ENCODE data around the gene ST6GALNAC3.
"Not testable (repeated sequence)": the region's sequence is repeated elsewhere in the genome, so short reads cannot be mapped to it uniquely, and the experiment has no call there.

ST6GALNAC3 gene

GRCh38 chr1:76340056-76340455 lies 265.5 kb downstream of the ST6GALNAC3 start:
- H3K56ac ChIP-seq (ENCODE audit: low read length): no peak overlapping the region
- no peak overlapping the region for H3K23ac ChIP-seq (ENCODE audit: low read length)
- no peak overlapping the region for H3K4ac ChIP-seq (ENCODE audit: low read depth, low read length)
- H3K27ac ChIP-seq (ENCODE audit: low read depth, low read length): no peak overlapping the region
- H3K36me3 ChIP-seq (ENCODE audit: control insufficient read depth, insufficient read depth, low read length): no peaks in the 10 kb centered on the region
- H3K4me1 ChIP-seq (ENCODE audit: control insufficient read depth, low read depth, low read length): no peaks in the 10 kb centered on the region
- no peak overlapping the region for H3K9ac ChIP-seq (ENCODE audit: low read length)
- no peak for DNase-seq
- no peaks in the 10 kb centered on the region for H3K79me1 ChIP-seq (ENCODE audit: low read length)
- H3K79me2 ChIP-seq (ENCODE audit: control insufficient read depth, insufficient read depth, low read length): no peaks in the 10 kb centered on the region
- no peak overlapping the region for H2AK5ac ChIP-seq (ENCODE audit: low read length)
- H3K27me3 ChIP-seq (ENCODE audit: insufficient read depth, low read length, poor library complexity): no peaks in the 10 kb centered on the region
- H3K4me2 ChIP-seq (ENCODE audit: low read length): no peak overlapping the region
- no peak overlapping the region for H4K8ac ChIP-seq (ENCODE audit: low read depth, low read length)
- no peak overlapping the region for H2BK15ac ChIP-seq (replicated peaks; ENCODE audit: low read depth)
- no peak overlapping the region for H3K4me3 ChIP-seq (ENCODE audit: low read length)
- no peak overlapping the region for H2BK120ac ChIP-seq (ENCODE audit: low read depth, low read length)
- no peak overlapping the region for H3K18ac ChIP-seq (ENCODE audit: low read length)
- WGBS (ENCODE audit: extremely low coverage, insufficient coverage, low lambda C conversion rate): no CpG with 5 or more reads among the region's 2 CpGs
- H4K5ac ChIP-seq (ENCODE audit: low read length): no peak overlapping the region
- H2BK5ac ChIP-seq (ENCODE audit: low read length): no peak overlapping the region

DNA sequence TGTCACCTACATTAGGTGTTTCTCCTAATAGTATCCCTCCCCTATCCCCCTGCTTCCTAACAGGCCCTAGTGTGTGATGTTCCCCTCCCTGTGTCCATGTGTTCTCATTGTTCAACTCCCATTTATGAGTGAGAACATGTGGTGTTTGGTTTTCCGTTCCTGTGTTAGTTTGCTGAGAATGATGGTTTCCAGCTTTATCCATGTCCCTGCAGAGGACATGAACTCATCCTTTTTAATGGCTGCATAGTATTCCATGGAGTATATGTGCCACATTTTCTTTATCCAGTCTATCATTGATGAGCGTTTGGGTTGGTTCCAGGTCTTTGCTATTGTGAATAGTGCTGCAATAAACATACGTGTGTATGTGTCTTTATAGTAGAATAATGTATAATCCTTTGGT lies 267.3 kb downstream of the ST6GALNAC3 start:
- not testable (repeated sequence) for H2AK5ac ChIP-seq (ENCODE audit: low read length); H3K79me2 ChIP-seq (ENCODE audit: control insufficient read depth, insufficient read depth, low read length); H3K4me1 ChIP-seq (ENCODE audit: control insufficient read depth, low read depth, low read length); H3K4me2 ChIP-seq (ENCODE audit: low read length); H3K23ac ChIP-seq (ENCODE audit: low read length); H3K4me3 ChIP-seq (ENCODE audit: low read length); H3K36me3 ChIP-seq (ENCODE audit: control insufficient read depth, insufficient read depth, low read length); H3K27ac ChIP-seq (ENCODE audit: low read depth, low read length); H2BK15ac ChIP-seq (replicated peaks; ENCODE audit: low read depth); H2BK120ac ChIP-seq (ENCODE audit: low read depth, low read length); H3K4ac ChIP-seq (ENCODE audit: low read depth, low read length); H3K9ac ChIP-seq (ENCODE audit: low read length); H4K8ac ChIP-seq (ENCODE audit: low read depth, low read length); H2BK5ac ChIP-seq (ENCODE audit: low read length); H3K27me3 ChIP-seq (ENCODE audit: insufficient read depth, low read length, poor library complexity); H3K56ac ChIP-seq (ENCODE audit: low read length); H4K5ac ChIP-seq (ENCODE audit: low read length); DNase-seq; H3K79me1 ChIP-seq (ENCODE audit: low read length); H3K18ac ChIP-seq (ENCODE audit: low read length)
- WGBS (ENCODE audit: extremely low coverage, insufficient coverage, low lambda C conversion rate): no CpG with 5 or more reads among the region's 3 CpGs

DNA sequence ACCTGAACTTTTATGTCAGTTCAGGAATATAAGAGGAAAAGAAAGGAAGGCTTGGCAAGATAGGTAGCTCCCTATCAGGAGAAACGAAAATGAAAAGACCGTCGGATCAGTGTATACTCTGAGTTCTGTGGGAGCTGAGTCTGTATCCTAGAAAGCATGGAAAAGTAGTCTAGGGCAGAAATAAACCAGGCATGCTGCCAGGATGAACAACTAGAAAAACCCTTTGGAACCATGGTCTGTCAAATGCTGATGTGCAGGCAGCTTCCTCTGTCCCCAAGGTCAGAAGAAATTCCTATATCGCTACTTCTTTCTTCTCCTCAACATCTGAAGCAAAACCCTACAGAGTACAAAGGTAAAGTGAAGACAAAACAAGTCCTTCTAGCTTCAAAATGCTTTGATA lies 268.8 kb downstream of the ST6GALNAC3 start:
- Histone ChIP-seq H3K56ac (ENCODE audit: low read length) (no peak overlapping the region), H3K23ac (ENCODE audit: low read length) (no peak overlapping the region), H2BK5ac (ENCODE audit: low read length) (no peak overlapping the region), H3K4me2 (ENCODE audit: low read length) (no peak overlapping the region), H3K4me1 (ENCODE audit: control insufficient read depth, low read depth, low read length) (no peaks in the 10 kb centered on the region), H3K27ac (ENCODE audit: low read depth, low read length) (no peak overlapping the region), H2BK120ac (ENCODE audit: low read depth, low read length) (no peak overlapping the region), H4K5ac (ENCODE audit: low read length) (no peak overlapping the region), H2BK15ac (replicated peaks; ENCODE audit: low read depth) (no peak overlapping the region), H4K8ac (ENCODE audit: low read depth, low read length) (no peak overlapping the region), H3K4ac (ENCODE audit: low read depth, low read length) (no peak overlapping the region), H3K4me3 (ENCODE audit: low read length) (no peak overlapping the region), H3K79me1 (ENCODE audit: low read length) (no peaks in the 10 kb centered on the region), H3K36me3 (ENCODE audit: control insufficient read depth, insufficient read depth, low read length) (no peaks in the 10 kb centered on the region), H3K18ac (ENCODE audit: low read length) (no peak overlapping the region), H2AK5ac (ENCODE audit: low read length) (no peak overlapping the region), H3K27me3 (ENCODE audit: insufficient read depth, low read length, poor library complexity) (no peaks in the 10 kb centered on the region), H3K9ac (ENCODE audit: low read length) (no peak overlapping the region), H3K79me2 (ENCODE audit: control insufficient read depth, insufficient read depth, low read length) (no peaks in the 10 kb centered on the region)
- WGBS (ENCODE audit: extremely low coverage, insufficient coverage, low lambda C conversion rate): no CpG with 5 or more reads among the region's 4 CpGs
- no peak for DNase-seq

GRCh38 chr1:76351655-76352054 lies 277.1 kb downstream of the ST6GALNAC3 start:
- Histone ChIP-seq H3K4ac (ENCODE audit: low read depth, low read length) (no peak overlapping the region), H3K27ac (ENCODE audit: low read depth, low read length) (no peak overlapping the region), H2AK5ac (ENCODE audit: low read length) (no peak overlapping the region), H2BK15ac (replicated peaks; ENCODE audit: low read depth) (no peak overlapping the region), H3K9ac (ENCODE audit: low read length) (no peak overlapping the region), H4K8ac (ENCODE audit: low read depth, low read length) (no peak overlapping the region), H3K27me3 (ENCODE audit: insufficient read depth, low read length, poor library complexity) (no peaks in the 10 kb centered on the region), H4K5ac (ENCODE audit: low read length) (no peak overlapping the region), H3K23ac (ENCODE audit: low read length) (no peak overlapping the region), H3K79me2 (ENCODE audit: control insufficient read depth, insufficient read depth, low read length) (no peaks in the 10 kb centered on the region), H3K56ac (ENCODE audit: low read length) (no peak overlapping the region), H2BK120ac (ENCODE audit: low read depth, low read length) (no peak overlapping the region), H3K79me1 (ENCODE audit: low read length) (no peaks in the 10 kb centered on the region), H3K18ac (ENCODE audit: low read length) (no peak overlapping the region), H3K4me2 (ENCODE audit: low read length) (no peak overlapping the region), H2BK5ac (ENCODE audit: low read length) (no peak overlapping the region), H3K36me3 (ENCODE audit: control insufficient read depth, insufficient read depth, low read length) (no peaks in the 10 kb centered on the region), H3K4me1 (ENCODE audit: control insufficient read depth, low read depth, low read length) (no peaks in the 10 kb centered on the region), H3K4me3 (ENCODE audit: low read length) (no peak overlapping the region)
- no peak for DNase-seq
- WGBS (ENCODE audit: extremely low coverage, insufficient coverage, low lambda C conversion rate): no CpG with 5 or more reads among the region's 3 CpGs

GRCh38 chr1:76352741-76353435 lies 278.3 kb downstream of the ST6GALNAC3 start:
- WGBS (ENCODE audit: extremely low coverage, insufficient coverage, low lambda C conversion rate): no CpG with 5 or more reads among the region's 5 CpGs

DNA sequence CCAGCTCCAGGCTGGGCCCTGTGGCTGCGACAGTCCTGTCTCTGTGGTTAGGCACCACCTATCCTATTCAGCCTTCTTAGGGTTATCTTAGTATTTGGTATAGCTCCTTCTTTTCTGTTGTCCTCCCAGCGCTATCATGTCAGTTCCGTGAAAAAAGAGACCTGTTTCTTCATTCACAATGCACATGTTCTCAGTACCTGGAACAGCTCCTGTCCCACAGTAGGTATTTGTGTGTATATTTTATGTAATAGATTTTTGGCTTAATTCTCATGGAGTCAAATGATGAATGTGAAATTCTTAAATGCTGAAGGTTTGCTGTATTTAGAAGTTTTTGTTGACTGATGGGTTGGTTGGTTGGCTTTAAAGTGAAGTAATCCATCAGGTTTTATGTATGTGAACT lies 279.7 kb downstream of the ST6GALNAC3 start:
- no peak for DNase-seq
- Histone ChIP-seq H3K79me2 (ENCODE audit: control insufficient read depth, insufficient read depth, low read length) (no peaks in the 10 kb centered on the region), H2BK120ac (ENCODE audit: low read depth, low read length) (no peak overlapping the region), H3K36me3 (ENCODE audit: control insufficient read depth, insufficient read depth, low read length) (no peaks in the 10 kb centered on the region), H3K4me2 (ENCODE audit: low read length) (no peak overlapping the region), H3K4ac (ENCODE audit: low read depth, low read length) (no peak overlapping the region), H3K27me3 (ENCODE audit: insufficient read depth, low read length, poor library complexity) (no peaks in the 10 kb centered on the region), H2BK15ac (replicated peaks; ENCODE audit: low read depth) (no peak overlapping the region), H2BK5ac (ENCODE audit: low read length) (no peak overlapping the region), H3K4me1 (ENCODE audit: control insufficient read depth, low read depth, low read length) (no peaks in the 10 kb centered on the region), H4K5ac (ENCODE audit: low read length) (no peak overlapping the region), H2AK5ac (ENCODE audit: low read length) (no peak overlapping the region), H3K23ac (ENCODE audit: low read length) (no peak overlapping the region), H4K8ac (ENCODE audit: low read depth, low read length) (no peak overlapping the region), H3K9ac (ENCODE audit: low read length) (no peak overlapping the region), H3K18ac (ENCODE audit: low read length) (no peak overlapping the region), H3K27ac (ENCODE audit: low read depth, low read length) (no peak overlapping the region), H3K56ac (ENCODE audit: low read length) (no peak overlapping the region), H3K79me1 (ENCODE audit: low read length) (no peaks in the 10 kb centered on the region), H3K4me3 (ENCODE audit: low read length) (no peak overlapping the region)
- WGBS (ENCODE audit: extremely low coverage, insufficient coverage, low lambda C conversion rate): no CpG with 5 or more reads among the region's 3 CpGs

More at GRCh38 chr1:76352741-76353435, 278.3 kb downstream of the ST6GALNAC3 start:
- Histone ChIP-seq H4K5ac (ENCODE audit: low read length) (no peak overlapping the region), H4K8ac (ENCODE audit: low read depth, low read length) (no peak overlapping the region), H3K4ac (ENCODE audit: low read depth, low read length) (no peak overlapping the region), H3K4me2 (ENCODE audit: low read length) (no peak overlapping the region), H3K79me1 (ENCODE audit: low read length) (no peaks in the 10 kb centered on the region), H3K27ac (ENCODE audit: low read depth, low read length) (no peak overlapping the region), H2BK5ac (ENCODE audit: low read length) (no peak overlapping the region), H2BK15ac (replicated peaks; ENCODE audit: low read depth) (no peak overlapping the region), H3K4me1 (ENCODE audit: control insufficient read depth, low read depth, low read length) (no peaks in the 10 kb centered on the region), H3K4me3 (ENCODE audit: low read length) (no peak overlapping the region), H3K36me3 (ENCODE audit: control insufficient read depth, insufficient read depth, low read length) (no peaks in the 10 kb centered on the region), H2BK120ac (ENCODE audit: low read depth, low read length) (no peak overlapping the region), H3K56ac (ENCODE audit: low read length) (no peak overlapping the region), H3K79me2 (ENCODE audit: control insufficient read depth, insufficient read depth, low read length) (no peaks in the 10 kb centered on the region), H3K9ac (ENCODE audit: low read length) (no peak overlapping the region), H3K18ac (ENCODE audit: low read length) (no peak overlapping the region), H2AK5ac (ENCODE audit: low read length) (no peak overlapping the region), H3K23ac (ENCODE audit: low read length) (no peak overlapping the region), H3K27me3 (ENCODE audit: insufficient read depth, low read length, poor library complexity) (no peaks in the 10 kb centered on the region)
- no peak for DNase-seq

Data from mesendoderm (in vitro differentiated cells).